Measurements from ENCODE around the gene FOXL1.

The FOXL1 gene

GRCh38 chr16:86568677-86569623 lies 9.4 kb upstream of the FOXL1 start:
- DNase-seq, result no peak

DNA sequence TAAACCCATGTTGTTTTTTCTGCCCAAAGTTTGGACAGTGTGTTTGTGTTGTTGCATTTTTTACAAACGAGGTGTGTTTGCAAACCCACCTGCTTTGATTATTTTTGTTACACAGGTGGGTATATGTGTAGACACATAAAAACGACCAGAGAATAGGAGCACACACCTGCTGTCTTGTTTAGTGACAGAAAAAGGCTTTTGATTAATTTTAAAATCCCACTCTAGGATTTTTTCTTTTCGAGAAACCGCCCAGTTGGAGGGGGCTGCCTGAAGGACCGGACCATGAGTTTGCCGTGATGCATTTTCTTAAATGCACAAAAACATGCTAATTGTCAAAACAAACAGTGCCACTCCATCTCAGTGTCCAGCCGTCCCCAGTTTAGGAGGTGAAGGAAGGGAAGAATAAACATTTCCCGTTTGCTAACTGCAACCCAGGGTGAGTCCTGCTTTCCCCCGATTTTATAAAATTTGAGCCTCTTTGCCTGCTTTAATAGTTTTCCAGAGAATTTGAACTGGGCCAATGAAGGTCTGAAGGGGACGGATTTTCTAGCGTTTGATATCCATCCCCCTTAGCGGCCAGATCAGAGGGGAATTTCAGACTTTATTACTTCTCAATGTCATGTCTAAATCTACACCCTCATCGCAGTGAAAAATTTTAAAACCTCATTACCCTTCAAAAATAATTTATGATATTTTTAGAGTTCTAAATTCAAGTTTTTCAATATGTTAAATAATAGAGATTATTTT lies 8.5 kb upstream of the FOXL1 start:
- DNase-seq, result no peak

DNA sequence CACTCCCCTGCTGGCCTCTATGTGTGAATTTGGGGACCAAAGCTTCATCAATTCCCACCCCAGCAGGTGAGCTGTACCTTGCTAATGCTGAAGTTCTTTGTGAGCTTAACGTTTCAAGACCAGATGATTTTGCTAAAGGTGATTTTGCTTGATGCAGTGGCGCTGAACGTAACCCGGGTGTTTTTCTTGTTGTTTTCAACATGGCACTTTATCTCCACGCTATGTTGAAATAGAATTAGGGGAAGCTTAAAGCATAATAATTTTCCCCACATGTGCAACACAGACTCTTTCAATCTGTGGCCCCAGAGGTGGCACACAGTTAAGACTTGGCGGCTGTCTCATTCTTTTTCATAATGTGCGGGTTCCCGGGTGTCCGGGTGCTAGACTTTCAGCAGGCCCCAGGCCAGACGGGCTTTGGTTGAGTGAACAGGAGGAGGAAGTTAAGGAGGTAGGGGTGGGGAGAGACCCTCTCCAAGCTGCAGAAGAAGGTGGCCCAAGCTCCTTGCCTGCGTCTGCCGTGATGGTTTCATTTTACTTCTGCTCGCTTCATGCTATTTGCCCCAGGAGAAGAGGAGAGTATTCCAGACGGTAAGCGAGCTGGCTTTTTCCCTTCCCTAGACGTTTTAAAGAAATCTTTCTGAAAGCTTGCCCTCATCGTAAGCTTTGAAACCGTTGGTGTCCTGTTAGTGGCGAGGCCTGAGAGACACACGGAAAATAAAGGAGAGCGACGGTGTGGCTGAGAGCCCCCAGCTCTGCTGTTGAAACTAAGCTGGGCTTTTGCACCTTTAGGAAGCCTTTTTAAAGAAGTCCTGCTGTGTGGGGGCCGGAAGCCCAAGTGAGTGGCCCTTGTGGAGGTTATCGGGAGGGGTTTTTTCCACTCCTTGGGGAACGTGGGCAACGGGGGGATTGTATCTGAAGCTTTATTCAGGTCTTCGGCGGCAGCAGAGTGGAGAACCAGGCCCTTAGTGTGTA lies 7.5 kb upstream of the FOXL1 start:
- DNase-seq, result no peak

DNA sequence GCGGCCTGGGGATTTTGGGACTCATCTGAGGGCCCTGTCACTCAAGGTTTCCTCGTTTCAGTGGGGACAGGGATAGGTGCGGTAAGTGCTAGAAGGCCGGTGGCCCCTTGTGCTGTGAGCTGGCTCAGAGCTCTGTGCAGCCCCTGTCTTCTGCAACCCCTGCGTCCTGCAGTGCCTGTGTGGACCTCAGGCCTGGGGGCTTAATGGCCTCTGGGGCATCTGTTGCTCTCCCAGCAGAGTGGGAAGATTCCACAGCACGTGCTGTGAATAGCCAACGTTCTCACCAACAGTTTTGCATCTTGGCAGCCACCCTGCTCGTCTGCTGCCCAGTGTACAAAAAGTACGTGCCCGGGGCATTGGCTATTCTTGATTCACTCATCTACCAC lies 6.8 kb upstream of the FOXL1 start:
- DNase-seq, result no peak

GRCh38 chr16:86572041-86572521 lies 6.3 kb upstream of the FOXL1 start:
- DNase-seq, result no peak

GRCh38 chr16:86572606-86573005 lies 5.7 kb upstream of the FOXL1 start:
- no peak for DNase-seq

- DNase-seq, result no peak
Observed at GRCh38 chr16:86573215-86573614, 5.1 kb upstream of the FOXL1 start.

DNA sequence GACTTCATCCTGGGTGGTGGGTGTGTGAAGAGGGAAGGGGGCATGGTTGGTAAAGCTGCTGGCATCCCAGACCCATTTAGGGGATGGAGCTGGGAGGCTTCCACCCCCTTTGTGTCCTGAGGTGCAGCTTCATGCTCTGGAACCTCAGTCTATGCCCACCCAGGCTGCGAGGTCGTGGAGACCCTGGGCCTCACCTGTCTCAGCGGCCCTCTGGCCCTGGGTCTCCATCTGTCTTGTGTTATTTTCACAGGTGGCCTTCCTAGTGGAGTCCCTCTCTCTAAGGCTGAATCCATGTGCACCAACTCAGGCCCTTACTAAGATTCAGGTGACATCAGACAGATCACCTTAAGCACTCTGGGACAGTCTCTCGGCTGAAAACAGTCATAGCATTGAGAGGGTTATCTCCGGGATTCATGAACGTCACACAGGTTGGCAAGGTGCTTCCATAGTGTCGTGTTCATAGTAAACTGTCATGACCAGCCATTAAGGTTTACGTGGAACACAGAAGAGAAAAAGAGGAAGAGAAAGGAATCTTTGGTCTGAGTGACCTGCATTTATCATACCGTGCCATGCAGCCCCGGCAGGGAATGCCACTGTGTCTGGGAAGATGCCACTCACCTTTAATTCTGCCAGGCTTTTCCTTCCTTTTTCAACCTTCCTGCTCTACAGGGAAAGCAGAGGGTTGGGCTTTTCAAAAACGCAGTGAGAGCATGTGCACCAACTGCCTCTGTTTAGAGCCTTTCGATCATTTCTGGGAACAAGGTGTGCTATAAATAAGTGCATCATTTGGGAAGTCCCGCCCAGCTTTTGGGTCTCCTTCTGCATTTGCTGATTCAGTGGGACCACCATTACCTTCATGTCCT lies 4.5 kb upstream of the FOXL1 start:
- DNase-seq, result no peak

DNA sequence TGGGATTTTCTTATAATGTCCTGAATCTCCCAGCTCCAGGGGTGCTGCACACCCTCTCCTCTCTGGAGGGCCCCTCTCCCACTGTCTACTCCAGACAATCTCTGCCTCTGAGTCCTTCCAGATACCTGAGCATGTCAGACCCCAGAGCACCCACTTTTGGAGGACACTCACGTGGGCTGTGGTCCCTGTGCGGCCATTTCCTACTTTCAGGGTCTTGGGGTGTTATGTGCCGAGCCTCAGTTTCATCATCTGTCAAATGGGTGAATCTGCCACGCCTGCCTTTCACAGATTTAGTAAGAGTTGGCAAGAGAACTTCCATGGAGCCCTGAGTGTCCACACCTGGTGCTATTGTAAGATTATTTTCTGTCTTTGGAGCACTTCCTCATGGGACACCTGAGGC lies 3.7 kb upstream of the FOXL1 start:
- DNase-seq, result no peak

DNA sequence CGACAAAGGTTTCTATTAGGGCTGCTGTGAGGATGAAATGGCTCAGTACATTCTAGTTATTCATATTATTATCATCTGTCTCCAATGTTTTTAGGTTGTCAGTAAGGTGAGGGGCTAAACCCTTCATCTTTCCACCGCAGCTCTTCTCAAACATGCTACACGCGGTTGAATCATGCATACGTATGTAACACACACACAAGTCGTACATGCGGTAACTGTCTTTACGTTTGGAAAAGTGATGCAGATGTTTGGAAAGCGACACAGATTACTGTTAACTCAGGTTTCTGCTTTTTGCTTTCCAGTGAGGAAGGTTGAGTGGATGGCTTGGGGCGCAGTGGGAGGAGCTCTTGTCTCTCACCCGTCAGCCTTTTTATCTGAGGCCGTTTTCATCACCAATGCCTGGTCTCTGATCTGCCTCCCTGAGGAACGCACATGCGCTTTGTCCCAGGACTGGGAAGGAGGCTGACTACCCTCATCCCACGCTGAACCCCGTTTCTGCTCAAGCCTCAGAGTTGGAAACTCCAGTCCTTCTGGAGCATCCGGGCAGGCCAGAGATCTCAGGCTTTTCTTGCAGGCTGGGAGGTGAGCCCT lies 3.2 kb upstream of the FOXL1 start:
- DNase-seq, result no peak

DNA sequence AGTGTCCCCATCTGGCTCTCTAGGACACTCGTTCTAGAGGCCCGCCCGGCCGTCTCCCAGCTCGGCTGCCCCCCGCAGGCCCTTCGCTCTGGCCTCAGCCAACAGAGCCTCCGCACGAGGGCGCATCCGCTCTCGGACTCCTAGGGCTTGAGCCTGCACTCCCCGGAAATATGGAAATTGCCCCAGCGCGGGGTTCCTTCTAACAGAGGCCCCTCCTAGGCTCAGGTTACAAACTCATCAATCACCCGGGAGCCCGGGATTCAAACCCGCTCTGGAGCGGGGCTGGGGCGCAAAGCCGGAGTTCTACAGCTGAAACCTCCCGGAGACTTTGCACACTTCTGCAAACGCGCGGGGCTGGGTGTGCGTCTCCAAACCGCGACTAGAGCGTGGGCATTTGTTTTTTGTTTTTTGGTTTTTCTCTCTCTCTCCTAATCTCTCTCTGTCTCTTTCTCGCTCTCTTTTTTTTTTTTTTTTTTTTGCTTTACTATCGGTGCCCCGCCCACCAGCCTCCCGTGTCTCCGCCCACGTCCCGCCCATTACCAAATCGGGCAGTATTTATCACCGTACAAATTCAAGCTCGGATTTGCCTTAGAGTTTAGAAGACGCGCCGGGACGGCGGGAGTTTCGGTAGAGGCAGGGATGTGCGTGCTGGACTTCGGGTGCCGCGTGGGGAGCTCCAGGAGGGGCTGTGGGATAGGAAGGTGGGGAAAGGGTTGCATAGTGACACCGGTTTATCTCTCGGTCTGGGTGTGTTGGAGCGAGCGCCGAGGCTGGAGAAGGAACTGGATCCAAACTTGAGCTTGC lies 2.4 kb upstream of the FOXL1 start:
- peak; percentile 23 to 39 for DNase-seq

DNA sequence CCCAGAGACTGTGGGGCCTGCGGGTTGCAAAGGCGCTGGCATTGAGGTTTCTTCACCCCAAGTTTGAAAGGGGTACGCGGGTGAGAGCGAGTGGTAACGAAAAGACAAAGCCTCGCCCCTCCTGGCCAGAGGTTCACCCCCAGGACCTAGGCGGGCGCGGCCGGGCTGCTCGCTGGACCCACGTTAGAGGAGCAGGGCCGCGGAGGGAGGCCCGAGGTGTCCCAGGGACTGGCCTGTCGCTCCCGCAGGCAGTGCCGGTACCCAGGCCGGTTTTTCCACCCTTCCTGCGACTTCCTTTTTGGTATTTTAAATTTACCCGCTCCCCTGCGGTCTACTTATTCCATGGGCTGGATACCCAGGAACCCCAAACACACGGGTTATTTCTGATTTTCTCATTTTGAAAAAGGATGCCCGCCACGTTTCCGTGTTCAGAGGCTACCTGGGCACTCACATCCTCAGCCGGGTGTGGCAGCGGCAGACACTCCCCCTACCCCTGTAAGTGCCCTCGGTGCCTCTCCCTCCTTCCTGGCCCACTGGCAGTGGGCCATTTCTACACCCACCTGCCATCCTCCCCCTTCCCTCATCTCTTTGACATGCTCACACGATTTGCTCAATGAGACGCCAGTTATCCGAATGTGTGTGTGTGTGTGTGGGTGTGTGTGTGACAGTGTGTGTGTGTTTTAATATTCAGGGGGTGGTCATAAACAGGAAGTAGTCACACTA lies 1.6 kb upstream of the FOXL1 start:
- DNase-seq, result no peak

DNA sequence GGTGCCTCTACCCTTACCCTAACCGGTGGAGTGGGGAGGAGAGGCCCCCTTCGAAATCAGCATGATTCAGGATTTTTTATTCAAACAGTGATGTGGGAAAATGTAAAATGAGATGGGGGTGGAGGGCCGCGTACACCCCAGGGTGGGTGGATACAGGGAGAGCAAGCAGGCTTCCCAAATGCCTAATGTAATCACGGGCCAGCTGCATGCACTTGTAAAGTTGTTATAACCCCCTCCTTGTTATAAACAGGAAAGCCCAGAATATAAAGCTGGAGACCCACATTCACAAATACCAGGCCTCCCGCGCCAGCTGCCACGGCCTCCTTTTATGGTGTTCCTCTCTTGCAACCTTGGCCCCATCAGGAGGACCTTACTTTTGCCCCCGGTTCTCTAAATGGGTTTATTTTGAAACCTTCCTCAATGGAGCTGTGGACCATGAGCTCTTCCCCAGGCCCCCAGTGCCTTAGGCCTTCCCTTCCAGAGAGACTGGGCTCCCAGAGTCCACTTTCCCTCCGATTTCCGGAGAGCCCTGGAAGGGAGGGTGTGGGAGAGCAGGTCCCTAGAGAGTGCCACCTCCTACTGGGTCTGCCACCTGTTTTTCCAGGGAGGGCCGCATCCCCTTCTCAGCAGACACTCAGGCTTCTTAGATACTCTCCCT lies 906 bp upstream of the FOXL1 start:
- DNase-seq, result no peak

GRCh38 chr16:86578611-86579267 lies 390 bp downstream of the FOXL1 start:
- DNase-seq, result no peak

DNA sequence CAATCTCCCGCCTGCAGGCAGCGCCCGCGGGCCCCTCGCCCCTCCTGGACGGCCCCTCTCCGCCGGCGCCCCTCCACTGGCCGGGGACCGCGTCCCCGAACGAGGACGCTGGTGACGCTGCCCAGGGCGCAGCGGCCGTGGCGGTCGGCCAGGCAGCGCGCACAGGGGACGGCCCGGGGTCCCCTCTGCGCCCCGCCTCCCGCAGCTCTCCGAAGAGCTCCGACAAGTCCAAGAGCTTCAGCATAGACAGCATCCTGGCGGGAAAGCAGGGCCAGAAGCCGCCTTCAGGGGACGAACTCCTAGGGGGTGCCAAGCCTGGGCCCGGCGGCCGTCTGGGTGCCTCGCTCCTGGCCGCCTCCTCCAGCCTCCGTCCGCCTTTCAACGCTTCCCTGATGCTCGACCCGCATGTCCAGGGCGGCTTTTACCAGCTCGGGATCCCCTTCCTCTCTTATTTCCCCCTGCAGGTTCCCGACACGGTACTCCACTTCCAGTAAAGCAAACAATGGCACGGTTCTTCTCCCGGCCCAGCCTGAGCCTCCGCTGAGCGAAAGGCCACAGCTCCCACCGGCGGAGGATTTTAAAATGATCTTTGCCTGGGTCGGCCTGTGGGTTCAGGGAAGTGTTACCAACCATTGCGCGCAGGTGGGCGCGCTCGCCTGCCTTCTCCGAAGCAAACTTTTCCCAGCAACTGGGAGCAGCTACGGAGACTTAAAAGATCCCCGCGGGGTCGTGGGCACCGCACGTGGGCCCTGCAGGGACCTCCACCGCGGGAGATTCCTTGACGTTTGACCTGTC lies 1.1 kb downstream of the FOXL1 start:
- no peak for DNase-seq

- no peak for DNase-seq
Observed at GRCh38 chr16:86580063-86580790, 1.9 kb downstream of the FOXL1 start.

DNA sequence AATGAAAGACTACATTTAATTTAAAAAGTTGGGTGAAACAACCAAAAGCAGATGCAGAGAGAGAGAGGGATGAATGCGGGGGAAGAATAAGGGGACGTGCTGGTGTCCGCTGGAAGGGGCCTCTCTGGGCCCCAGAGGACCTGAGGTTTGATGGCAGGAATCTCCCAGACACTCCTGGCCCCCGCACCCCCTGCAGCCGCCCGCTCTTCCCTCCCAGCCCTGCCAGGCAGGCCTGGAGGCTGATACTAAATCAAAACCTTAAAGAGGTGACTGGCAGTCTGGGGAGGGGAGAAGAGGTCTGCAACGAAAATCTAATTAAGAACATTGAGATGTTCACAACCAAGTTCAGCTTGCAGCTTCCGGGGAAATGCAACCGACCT lies 2.4 kb downstream of the FOXL1 start:
- DNase-seq, result no peak
